NCI-H446 (cell line): ENCODE results near the gene TAOK3.

Experiments used
- DNase-seq, 2 experiments: peaks; one replicate each; lab custom pipeline; 2025; lab: John Stamatoyannopoulos, UW

The TAOK3 gene

GRCh38 chr12:118206107-118206412 lies 166.6 kb downstream of the TAOK3 start:
- no peak for DNase-seq

GRCh38 chr12:118193958-118194357 lies 178.7 kb downstream of the TAOK3 start:
- DNase-seq, result no peak

- no peak for DNase-seq
These were observed 179.2 kb downstream of the TAOK3 start for GRCh38 chr12:118193477-118193876.

GRCh38 chr12:118190266-118190665 lies 182.4 kb downstream of the TAOK3 start:
- DNase-seq, result no peak

GRCh38 chr12:118189741-118190191 lies 182.9 kb downstream of the TAOK3 start:
- DNase-seq, result no peak

GRCh38 chr12:118188690-118189371 lies 183.9 kb downstream of the TAOK3 start:
- DNase-seq, result no peak

GRCh38 chr12:118187751-118188435 lies 184.8 kb downstream of the TAOK3 start:
- DNase-seq, result no peak

- DNase-seq, result no peak
These were observed 186.9 kb downstream of the TAOK3 start for GRCh38 chr12:118185602-118186397.

- DNase-seq, result no peak
These were observed 189.0 kb downstream of the TAOK3 start for GRCh38 chr12:118183711-118184110.

GRCh38 chr12:118183155-118183554 lies 189.6 kb downstream of the TAOK3 start:
- no peak for DNase-seq

- DNase-seq, result no peak
These were observed 196.8 kb downstream of the TAOK3 start for GRCh38 chr12:118175823-118176447.

GRCh38 chr12:118166946-118167345 lies 205.8 kb downstream of the TAOK3 start:
- DNase-seq, result no peak

GRCh38 chr12:118164798-118165486 lies 207.8 kb downstream of the TAOK3 start:
- peak in 1 of 2 experiments; percentile 30 for DNase-seq

- no peak for DNase-seq
These were observed 212.2 kb downstream of the TAOK3 start for GRCh38 chr12:118160536-118160935.

GRCh38 chr12:118151755-118152154 lies 221.0 kb downstream of the TAOK3 start:
- DNase-seq, result no peak

- no peak for DNase-seq
These were observed 222.1 kb downstream of the TAOK3 start for GRCh38 chr12:118150625-118151024.

GRCh38 chr12:118148287-118148686 lies 224.4 kb downstream of the TAOK3 start:
- DNase-seq, result no peak

- no peak for DNase-seq
These were observed 226.9 kb downstream of the TAOK3 start for GRCh38 chr12:118145798-118146156.

- no peak for DNase-seq
These were observed 227.5 kb downstream of the TAOK3 start for GRCh38 chr12:118145113-118145797.

- DNase-seq, result no peak
These were observed 228.2 kb downstream of the TAOK3 start for GRCh38 chr12:118144499-118144898.

- no peak for DNase-seq
These were observed 231.9 kb downstream of the TAOK3 start for GRCh38 chr12:118140825-118141224.
